ENCODE data around the gene NUTF2. TPM values are rescaled to one million over a fixed set of nuclear protein-coding genes. Genes with fewer than 3 reads are reported as not detected.

NUTF2 gene
- total and polyA plus RNA-seq, 10 of the 15 experiments (the other 5 are each of a cell fraction or from before 2014, with no cell fraction given), result 116 to 342 (median 202) TPM

DNA sequence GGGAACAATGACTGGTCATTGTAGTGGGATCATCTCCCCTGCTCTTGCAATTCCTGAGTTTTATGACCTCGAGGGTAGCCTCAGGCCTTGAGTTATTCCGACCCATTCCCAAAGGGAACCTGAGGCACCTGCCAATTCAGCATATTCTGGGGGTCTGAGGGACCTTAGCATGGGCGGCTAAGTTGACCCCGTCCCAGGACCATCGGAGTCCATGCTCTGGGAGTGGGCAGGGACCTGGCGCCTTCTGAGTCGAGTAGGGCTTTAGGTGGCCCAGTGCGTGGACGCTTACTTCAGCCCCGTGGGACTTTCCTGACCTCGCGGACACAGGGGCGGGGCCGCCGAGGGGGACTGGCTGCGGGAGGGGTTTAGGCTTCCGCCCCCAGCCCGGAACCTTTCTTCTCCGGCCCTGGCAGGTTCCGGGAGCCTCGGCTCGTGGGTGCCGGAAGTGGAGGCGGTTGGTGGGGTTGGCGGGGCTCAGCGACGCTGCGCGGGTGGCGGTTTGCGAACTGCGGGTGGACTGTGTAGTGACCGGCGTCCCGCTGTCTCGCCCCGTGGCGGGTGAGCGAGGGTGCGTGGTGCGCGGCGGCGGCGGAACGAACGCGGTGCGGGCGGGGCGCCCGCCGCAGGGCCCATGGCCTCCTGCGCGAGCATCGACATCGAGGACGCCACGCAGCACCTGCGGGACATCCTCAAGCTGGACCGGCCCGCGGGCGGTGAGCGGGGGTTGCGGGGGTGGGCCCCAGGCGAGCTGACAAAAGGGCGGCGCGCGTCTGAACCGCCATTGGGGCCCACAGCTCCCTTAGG, 26.1 kb downstream of the NUTF2 start, which contains the start of gene EDC4 (continued):
- TF ChIP-seq ZNF384 (IDR thresholded peaks at IDR 0.05; ENCODE audit: borderline replicate concordance, low read depth, low read length) (peak; percentile 14; the same call in 1 of the 2 replicates), TARDBP (IDR thresholded peaks at IDR 0.05; ENCODE audit: borderline replicate concordance) (peak; percentile 77), NR2F1 (conservative IDR thresholded peaks at IDR 0.05) (peak; percentile 94), SUZ12 (IDR thresholded peaks at IDR 0.05; ENCODE audit: unreplicated experiment) (no peak), CBX5 (IDR thresholded peaks at IDR 0.05; ENCODE audit: low read depth) (peak; percentile 92; the same call in 1 of the 2 replicates), JUNB (IDR thresholded peaks at IDR 0.05) (no peak), BHLHE40 (IDR thresholded peaks at IDR 0.05; ENCODE audit: borderline replicate concordance in 1 of 2, low read depth in 2 of 2, low read length in 1 of 2) (peak; percentile 15 to 57; a peak in 1 of 4 replicates), FOXM1 (IDR thresholded peaks at IDR 0.05; ENCODE audit: low read depth, low read length) (0 out of 2 replicates have a peak, but pooled peaks have one; percentile 35), SMAD5 (IDR thresholded peaks at IDR 0.05; ENCODE audit: low read depth) (peak; percentile 54; the same call in 1 of the 2 replicates), RB1 (IDR thresholded peaks at IDR 0.05; ENCODE audit: borderline replicate concordance) (peak; percentile 91; the same call in 1 of the 2 replicates), DPF2 (IDR thresholded peaks at IDR 0.05) (peak; percentile 89), POU2F2 (IDR thresholded peaks at IDR 0.05; ENCODE audit: borderline replicate concordance, low read depth, low read length) (peak; percentile 91), CREM (IDR thresholded peaks at IDR 0.05; ENCODE audit: low read depth) (peak; percentile 68; the same call in 1 of the 2 replicates), GABPA (IDR thresholded peaks at IDR 0.05; ENCODE audit: low read depth) (peak; percentile 97), TBL1XR1 (IDR thresholded peaks at IDR 0.05; ENCODE audit: low read depth, low read length) (peak; percentile 58; the same call in 1 of the 2 replicates), STAT3 (IDR thresholded peaks at IDR 0.05; ENCODE audit: low read depth, low read length) (no peak), FOS (IDR thresholded peaks at IDR 0.05; ENCODE audit: borderline replicate concordance, extremely low read depth, insufficient read length) (no peak), POLR2AphosphoS2 (IDR thresholded peaks at IDR 0.05; ENCODE audit: low read depth, low read length) (peak; percentile 84), ESRRA (IDR thresholded peaks at IDR 0.05; ENCODE audit: low read length) (no peak)
- TF ChIP-seq, protein P1, sequence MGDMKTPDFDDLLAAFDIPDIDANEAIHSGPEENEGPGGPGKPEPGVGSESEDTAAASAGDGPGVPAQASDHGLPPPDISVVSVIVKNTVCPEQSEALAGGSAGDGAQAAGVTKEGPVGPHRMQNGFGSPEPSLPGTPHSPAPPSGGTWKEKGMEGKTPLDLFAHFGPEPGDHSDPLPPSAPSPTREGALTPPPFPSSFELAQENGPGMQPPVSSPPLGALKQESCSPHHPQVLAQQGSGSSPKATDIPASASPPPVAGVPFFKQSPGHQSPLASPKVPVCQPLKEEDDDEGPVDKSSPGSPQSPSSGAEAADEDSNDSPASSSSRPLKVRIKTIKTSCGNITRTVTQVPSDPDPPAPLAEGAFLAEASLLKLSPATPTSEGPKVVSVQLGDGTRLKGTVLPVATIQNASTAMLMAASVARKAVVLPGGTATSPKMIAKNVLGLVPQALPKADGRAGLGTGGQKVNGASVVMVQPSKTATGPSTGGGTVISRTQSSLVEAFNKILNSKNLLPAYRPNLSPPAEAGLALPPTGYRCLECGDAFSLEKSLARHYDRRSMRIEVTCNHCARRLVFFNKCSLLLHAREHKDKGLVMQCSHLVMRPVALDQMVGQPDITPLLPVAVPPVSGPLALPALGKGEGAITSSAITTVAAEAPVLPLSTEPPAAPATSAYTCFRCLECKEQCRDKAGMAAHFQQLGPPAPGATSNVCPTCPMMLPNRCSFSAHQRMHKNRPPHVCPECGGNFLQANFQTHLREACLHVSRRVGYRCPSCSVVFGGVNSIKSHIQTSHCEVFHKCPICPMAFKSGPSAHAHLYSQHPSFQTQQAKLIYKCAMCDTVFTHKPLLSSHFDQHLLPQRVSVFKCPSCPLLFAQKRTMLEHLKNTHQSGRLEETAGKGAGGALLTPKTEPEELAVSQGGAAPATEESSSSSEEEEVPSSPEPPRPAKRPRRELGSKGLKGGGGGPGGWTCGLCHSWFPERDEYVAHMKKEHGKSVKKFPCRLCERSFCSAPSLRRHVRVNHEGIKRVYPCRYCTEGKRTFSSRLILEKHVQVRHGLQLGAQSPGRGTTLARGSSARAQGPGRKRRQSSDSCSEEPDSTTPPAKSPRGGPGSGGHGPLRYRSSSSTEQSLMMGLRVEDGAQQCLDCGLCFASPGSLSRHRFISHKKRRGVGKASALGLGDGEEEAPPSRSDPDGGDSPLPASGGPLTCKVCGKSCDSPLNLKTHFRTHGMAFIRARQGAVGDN (IDR thresholded peaks at IDR 0.05), result peak; percentile 71
- TF ChIP-seq, protein P2, sequence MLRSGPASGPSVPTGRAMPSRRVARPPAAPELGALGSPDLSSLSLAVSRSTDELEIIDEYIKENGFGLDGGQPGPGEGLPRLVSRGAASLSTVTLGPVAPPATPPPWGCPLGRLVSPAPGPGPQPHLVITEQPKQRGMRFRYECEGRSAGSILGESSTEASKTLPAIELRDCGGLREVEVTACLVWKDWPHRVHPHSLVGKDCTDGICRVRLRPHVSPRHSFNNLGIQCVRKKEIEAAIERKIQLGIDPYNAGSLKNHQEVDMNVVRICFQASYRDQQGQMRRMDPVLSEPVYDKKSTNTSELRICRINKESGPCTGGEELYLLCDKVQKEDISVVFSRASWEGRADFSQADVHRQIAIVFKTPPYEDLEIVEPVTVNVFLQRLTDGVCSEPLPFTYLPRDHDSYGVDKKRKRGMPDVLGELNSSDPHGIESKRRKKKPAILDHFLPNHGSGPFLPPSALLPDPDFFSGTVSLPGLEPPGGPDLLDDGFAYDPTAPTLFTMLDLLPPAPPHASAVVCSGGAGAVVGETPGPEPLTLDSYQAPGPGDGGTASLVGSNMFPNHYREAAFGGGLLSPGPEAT (IDR thresholded peaks at IDR 0.05; ENCODE audit: low read depth), result peak; percentile 95; the same call in 1 of the 2 replicates
- TF ChIP-seq, protein P3, sequence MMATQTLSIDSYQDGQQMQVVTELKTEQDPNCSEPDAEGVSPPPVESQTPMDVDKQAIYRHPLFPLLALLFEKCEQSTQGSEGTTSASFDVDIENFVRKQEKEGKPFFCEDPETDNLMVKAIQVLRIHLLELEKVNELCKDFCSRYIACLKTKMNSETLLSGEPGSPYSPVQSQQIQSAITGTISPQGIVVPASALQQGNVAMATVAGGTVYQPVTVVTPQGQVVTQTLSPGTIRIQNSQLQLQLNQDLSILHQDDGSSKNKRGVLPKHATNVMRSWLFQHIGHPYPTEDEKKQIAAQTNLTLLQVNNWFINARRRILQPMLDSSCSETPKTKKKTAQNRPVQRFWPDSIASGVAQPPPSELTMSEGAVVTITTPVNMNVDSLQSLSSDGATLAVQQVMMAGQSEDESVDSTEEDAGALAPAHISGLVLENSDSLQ (IDR thresholded peaks at IDR 0.05), result peak; percentile 27; the same call in 1 of the 2 replicates
- TF ChIP-seq, protein P4, sequence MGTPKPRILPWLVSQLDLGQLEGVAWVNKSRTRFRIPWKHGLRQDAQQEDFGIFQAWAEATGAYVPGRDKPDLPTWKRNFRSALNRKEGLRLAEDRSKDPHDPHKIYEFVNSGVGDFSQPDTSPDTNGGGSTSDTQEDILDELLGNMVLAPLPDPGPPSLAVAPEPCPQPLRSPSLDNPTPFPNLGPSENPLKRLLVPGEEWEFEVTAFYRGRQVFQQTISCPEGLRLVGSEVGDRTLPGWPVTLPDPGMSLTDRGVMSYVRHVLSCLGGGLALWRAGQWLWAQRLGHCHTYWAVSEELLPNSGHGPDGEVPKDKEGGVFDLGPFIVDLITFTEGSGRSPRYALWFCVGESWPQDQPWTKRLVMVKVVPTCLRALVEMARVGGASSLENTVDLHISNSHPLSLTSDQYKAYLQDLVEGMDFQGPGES (IDR thresholded peaks at IDR 0.05), result peak; percentile 58; the same call in 1 of the 2 replicates

Measured in GM12878 (cell line).